ENCODE results near the gene GTPBP6.
"Not testable (repeated sequence)": the region's sequence is repeated elsewhere in the genome, so short reads cannot be mapped to it uniquely, and the experiment has no call there.

GTPBP6 gene

DNA sequence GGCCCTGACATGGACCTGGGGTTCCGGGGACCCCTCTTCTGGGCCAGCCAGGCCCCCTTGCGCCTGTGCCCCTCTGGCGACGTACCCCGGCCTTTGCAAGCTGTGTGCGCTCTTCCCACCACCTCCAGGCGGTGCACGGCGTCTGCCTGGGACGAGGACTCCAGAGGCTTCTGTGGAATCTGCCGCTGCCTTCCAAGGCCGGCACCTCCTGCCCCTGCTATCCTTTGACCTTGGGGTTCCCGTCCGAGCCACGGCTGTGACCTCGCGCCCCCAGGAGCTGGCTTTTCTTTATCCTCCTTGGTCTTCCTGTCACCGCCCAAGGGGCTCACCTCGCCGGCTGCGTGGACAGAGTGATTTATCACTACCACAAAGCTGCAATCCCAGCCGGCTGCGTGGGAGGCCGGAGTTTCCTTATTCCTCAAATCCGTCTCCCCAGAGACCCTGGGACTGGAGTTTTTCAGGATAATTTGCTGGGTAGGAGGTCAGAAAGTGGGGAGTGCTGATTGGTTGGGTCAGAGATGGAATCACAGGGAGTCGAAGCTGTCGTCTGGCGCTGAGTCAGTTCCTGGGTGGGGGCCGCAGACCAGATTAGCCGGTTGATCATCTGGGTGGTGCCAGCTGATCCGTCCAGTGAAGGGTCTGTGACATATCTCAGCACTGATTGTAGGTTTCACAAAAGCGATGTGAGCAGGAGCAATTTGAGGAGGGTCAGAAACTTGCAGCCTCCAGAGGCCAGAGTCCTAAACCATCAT, 57.3 kb downstream of the GTPBP6 start:
- DNase-seq: no peak

DNA sequence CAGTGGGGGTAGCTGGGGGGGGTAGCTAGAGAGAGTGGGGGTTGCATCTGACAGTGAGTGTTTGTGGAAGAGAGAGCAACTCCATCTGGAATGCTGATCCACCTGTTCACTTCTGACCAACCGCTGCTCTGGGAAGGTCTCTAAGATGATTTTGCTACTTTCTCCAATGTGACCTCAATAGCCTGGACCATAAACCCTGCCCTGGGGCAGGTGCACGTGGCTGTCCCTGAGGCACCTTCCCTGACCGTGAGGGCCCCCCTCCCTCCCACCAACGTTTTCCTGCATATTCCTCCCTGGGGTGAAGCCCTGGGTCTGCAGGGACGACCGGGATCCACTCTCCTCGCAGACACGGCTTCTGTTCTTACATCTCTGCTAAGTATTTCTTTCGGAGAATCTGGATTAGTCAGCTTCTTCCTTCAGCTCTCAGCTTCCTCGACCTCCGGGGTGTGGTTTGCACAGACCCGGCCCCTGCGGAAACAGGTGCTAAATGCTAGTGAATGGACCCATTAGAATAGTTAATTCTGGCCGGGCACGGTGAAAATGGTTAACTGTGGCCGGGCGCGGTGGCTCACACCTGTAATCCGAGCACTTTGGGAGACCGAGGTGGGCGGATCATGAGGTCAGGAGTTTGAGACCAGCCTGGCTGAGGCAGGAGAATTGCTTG, 58.8 kb downstream of the GTPBP6 start:
- no peak for DNase-seq

DNA sequence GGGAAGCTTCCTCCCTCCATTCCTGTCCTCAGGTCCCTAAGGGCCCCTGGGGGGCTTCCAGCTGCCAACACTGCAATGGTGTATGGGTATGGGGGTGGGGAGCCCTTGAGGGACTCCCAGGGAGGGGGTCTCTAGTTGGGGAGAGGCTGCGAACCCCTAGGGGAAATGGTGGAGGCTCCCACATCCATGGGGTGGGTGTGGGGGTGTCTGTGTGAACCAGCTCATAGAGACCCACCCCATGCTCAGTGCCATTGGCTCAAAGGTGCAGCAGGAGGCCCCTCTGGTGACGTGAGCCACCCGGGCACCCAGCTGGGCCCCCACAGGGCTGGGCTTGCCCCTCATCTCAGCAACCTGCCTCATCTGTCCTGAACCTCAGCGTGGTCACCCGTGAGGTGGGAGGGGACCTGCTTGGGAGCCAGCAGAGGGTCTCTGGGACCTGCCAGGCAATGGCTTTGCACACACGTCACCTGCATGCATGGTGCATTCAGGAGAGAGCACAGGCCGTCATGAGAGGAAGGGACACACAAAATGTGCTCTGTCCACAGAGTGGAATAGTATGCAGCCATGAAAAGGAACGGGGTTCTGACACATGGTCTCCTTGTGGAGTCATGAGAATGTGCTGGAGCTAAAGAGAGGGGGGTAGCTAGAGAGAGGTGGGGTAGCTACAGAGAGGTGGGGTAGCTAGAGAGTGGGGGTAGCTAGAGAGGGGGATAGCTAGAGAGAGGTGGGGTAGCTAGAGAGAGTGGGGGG, 60.1 kb downstream of the GTPBP6 start:
- DNase-seq: no peak

- DNase-seq: no peak
Observed at GRCh38 chrX:257681-258289, 60.8 kb downstream of the GTPBP6 start.

DNA sequence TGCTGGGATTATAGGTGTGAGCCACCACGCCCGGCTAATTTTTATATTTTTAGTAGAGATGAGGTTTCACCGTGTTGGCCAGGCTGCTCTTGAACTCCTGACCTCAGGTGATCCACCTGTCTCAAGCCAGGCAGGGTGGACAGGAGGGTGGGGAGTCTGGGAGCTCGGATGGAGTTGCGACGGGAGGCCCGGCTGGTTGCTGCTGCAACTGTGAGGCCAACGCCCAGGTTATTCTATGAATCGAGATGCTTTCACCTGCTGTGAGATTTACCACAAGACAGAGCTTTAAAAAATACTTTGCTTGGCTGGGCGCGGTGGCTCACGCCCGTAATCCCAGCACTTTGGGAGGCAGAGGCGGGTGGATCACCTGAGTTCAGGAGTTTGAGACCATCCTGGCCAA, 61.5 kb downstream of the GTPBP6 start:
- not testable (repeated sequence) for DNase-seq

GRCh38 chrX:255923-256331, 62.7 kb downstream of the GTPBP6 start:
- DNase-seq: no peak

All from NCI-H187 treated with DMSO at 0.1 percent for 48 hours (cell line).